ENCODE data around the gene IDH3G.

GRCh38 chrX:153763298-153763932, 30.8 kb downstream of the IDH3G start:
- TF ChIP-seq POLR2A (IDR thresholded peaks at IDR 0.05) (no peak), CTCF (IDR thresholded peaks at IDR 0.05) (no peak)

Data from testis (tissue), 2 donors.